Adrenal gland (tissue), 12 donors: ENCODE data around the gene CALN1. TPM values are rescaled to one million over a fixed set of nuclear protein-coding genes. Genes with fewer than 3 reads are reported as not detected.

ENCODE experiments used
- DNase-seq, 7 donors: peaks; one replicate each; pipeline ENCODE4 v3.0.0-alpha.2; 2019 to 2020
- H3K27ac ChIP-seq, 5 donors: fragments of 200-600 bp; sonication (generic) in 4 of 5; 1 replicate in 3 of 5; 2 replicates in 2 of 5; pipeline versions ENCODE4 v1.5.1 to v1.8.0; 2016 to 2020; ENCODE audit warnings: mild to moderate bottlenecking in 1 of 5
- H3K27me3 ChIP-seq: fragments of 200-600 bp; 2 replicates; pipeline ENCODE4 v1.8.0; 2021
- H3K36me3 ChIP-seq, 2 donors: fragments of 200-600 bp; replicated peaks in 1 of 2; 1 replicate in 1 of 2; 2 replicates in 1 of 2; pipeline versions ENCODE4 v1.5.1 to v1.8.0; 2018 to 2022
- H3K4me1 ChIP-seq, 2 donors: fragments of 200-600 bp; replicated peaks in 1 of 2; 1 replicate in 1 of 2; 2 replicates in 1 of 2; pipeline versions ENCODE4 v1.5.1 to v1.8.0; 2018 to 2021
- H3K4me3 ChIP-seq, 4 donors: fragments of 200-600 bp; sonication (generic) in 3 of 4; one replicate each; pipeline ENCODE4 v1.5.1; 2016 to 2018
- H3K9me3 ChIP-seq, 3 donors: fragments of 200-600 bp; sonication (generic) in 1 of 3; replicated peaks in 1 of 3; 1 replicate in 2 of 3; 2 replicates in 1 of 3; pipeline versions ENCODE4 v1.5.1 to v1.8.0; 2016 to 2021
- CTCF ChIP-seq, 6 experiments: fragments of 450-650 bp in 4 of 6; fragments of 200-600 bp in 2 of 6; sonication (generic) in 1 of 6; IDR thresholded peaks; 1 replicate in 5 of 6; 2 replicates in 1 of 6; pipeline versions ENCODE4 v1.5.1 to v1.8.0; 2016 to 2021; ENCODE audit warnings: antibody characterized with exemption in 6 of 6, mild to moderate bottlenecking in 2 of 6, moderate library complexity in 1 of 6
- POLR2A ChIP-seq, 2 donors: fragments of 450-650 bp; IDR thresholded peaks; one replicate each; pipeline ENCODE4 v1.6.1; 2017; ENCODE audit warnings: antibody characterized with exemption in 2 of 2, mild to moderate bottlenecking in 2 of 2, moderate library complexity in 1 of 2
- WGBS, 4 donors: extraction: QIAGEN DNeasy Blood & Tissue Kit in 2 of 4; methylation state at CpG; one replicate each; pipeline versions ENCODE4 v1.1.5 to v1.1.7; 2013 to 2017; 5-methylcytosine and 5-hydroxymethylcytosine counted together
- intact Hi-C, 2 donors: fragments of 100-400 bp; cut with DNase I; formaldehyde crosslinking; loops; one replicate each; pipeline versions ENCODE4 v1.14.1 to v1.15.0; 2022 to 2023
- polyA plus RNA-seq, 3 donors: library from polyadenylated mRNA; stranded (reverse); fragments of 200-250 nt in 2 of 3; fragments of 350-450 nt in 1 of 3; fragmentation: Illumina TruSeq in 1 of 3; extraction: RNeasy Lipid Tissue Mini Kit (QIAGEN cat#74804) in 1 of 3; gene quantifications; one replicate each; pipeline ENCODE4 v1.2.3, GENCODE V29; 2013 to 2014
- total RNA-seq, 9 donors: library from RNA; depleted of rRNA in 4 of 9; stranded (reverse); fragments of >200 nt in 4 of 9; fragments of 120-200 nt in 1 of 9; fragmentation: NEBNext Ultra II Directional in 1 of 9; extraction: Animal tissue kit (Norgen Biotek cat#: 25700) in 1 of 9; gene quantifications; one replicate each; pipeline versions ENCODE4 v1.1.0 to v1.2.4, GENCODE V29; 2013 to 2023
- donor health status: healthy with polysubstance abuse.
- donor health status: Bipolar disorder and iron deficiency.
- donor health status: DM: yes; HTN: yes; CAD: no.
- donor health status: DM: no; HTN: no; CAD: no.
- donor health status: DM: no; HTN: no; CAD: no.
- donor health status: DM: yes; HTN: yes; CAD: no.

Gene CALN1
- total and polyA plus RNA-seq, 12 donors = 4.3 to 51.5 (median 15.2) TPM

GRCh38 chr7:72307566-72307965 is 104.6 kb downstream of the CALN1 start:
- WGBS, 4 donors = 73 to 84% (median 80%) methylated on average over 9 of the region's 9 CpGs
- H3K36me3 ChIP-seq = no peaks in the 10 kb centered on the region
- no peak overlapping the region for H3K4me3 ChIP-seq
- TF ChIP-seq POLR2A (IDR thresholded peaks at IDR 0.05) (no peak), CTCF (IDR thresholded peaks at IDR 0.05) (no peak)
- no peaks in the 10 kb centered on the region for H3K9me3 ChIP-seq
- DNase-seq = no peak
- H3K27ac ChIP-seq = peak overlapping the region in 1 of 5 donors; percentile 7
- intact Hi-C loops = no loop called here
- no peaks in the 10 kb centered on the region for H3K27me3 ChIP-seq
- no peaks in the 10 kb centered on the region for H3K4me1 ChIP-seq

GRCh38 chr7:72298912-72299311 is 113.2 kb downstream of the CALN1 start:
- Histone ChIP-seq H3K4me1 (no peaks in the 10 kb centered on the region), H3K27ac (no peak overlapping the region), H3K9me3 (no peaks in the 10 kb centered on the region), H3K36me3 (no peaks in the 10 kb centered on the region), H3K4me3 (no peak overlapping the region), H3K27me3 (no peaks in the 10 kb centered on the region)
- TF ChIP-seq POLR2A (IDR thresholded peaks at IDR 0.05) = no peak
- no peak for TF ChIP-seq CTCF (IDR thresholded peaks at IDR 0.05)
- DNase-seq = no peak
- intact Hi-C loops = no loop called here
- 83 to 93% (median 87%) methylated on average over 1 of the region's 1 CpG for WGBS, 4 donors

- WGBS, 4 donors = 86 to 92% (median 92%) methylated on average over 5 of the region's 5 CpGs
- TF ChIP-seq CTCF (IDR thresholded peaks at IDR 0.05) (no peak), POLR2A (IDR thresholded peaks at IDR 0.05) (no peak)
- intact Hi-C loops = no loop called here
Observed at GRCh38 chr7:72298091-72298490, 114.0 kb downstream of the CALN1 start.

GRCh38 chr7:72297636-72298035 is 114.5 kb downstream of the CALN1 start:
- Histone ChIP-seq H3K4me1 (no peaks in the 10 kb centered on the region), H3K4me3 (peak overlapping the region in 1 of 4 donors; percentile 8), H3K27ac (peak overlapping the region in 1 of 5 donors; percentile 0), H3K36me3 (no peaks in the 10 kb centered on the region), H3K9me3 (no peaks in the 10 kb centered on the region), H3K27me3 (no peaks in the 10 kb centered on the region)
- 18 to 35% (median 27%) methylated on average over 3 of the region's 3 CpGs for WGBS, 4 donors
- DNase-seq = no peak
- intact Hi-C loops = no loop called here
- no peak for TF ChIP-seq CTCF (IDR thresholded peaks at IDR 0.05)
- TF ChIP-seq POLR2A (IDR thresholded peaks at IDR 0.05) = no peak

More at GRCh38 chr7:72298091-72298490, 114.0 kb downstream of the CALN1 start:
- H3K27me3 ChIP-seq = no peaks in the 10 kb centered on the region
- no peaks in the 10 kb centered on the region for H3K36me3 ChIP-seq
- H3K27ac ChIP-seq = peak overlapping the region in 1 of 5 donors; percentile 0
- no peaks in the 10 kb centered on the region for H3K9me3 ChIP-seq
- DNase-seq = no peak
- H3K4me3 ChIP-seq = no peak overlapping the region
- H3K4me1 ChIP-seq = no peaks in the 10 kb centered on the region
